ENCODE data around the gene LGALS4. TPM values are rescaled to one million over a fixed set of nuclear protein-coding genes. Genes with fewer than 3 reads are reported as not detected.
"Not testable (repeated sequence)": the region's sequence is repeated elsewhere in the genome, so short reads cannot be mapped to it uniquely, and the experiment has no call there.

The LGALS4 gene
- total and polyA plus RNA-seq, 5 donors from 2014 or later = 0.10 to 2.1 TPM; not detected in 3

DNA sequence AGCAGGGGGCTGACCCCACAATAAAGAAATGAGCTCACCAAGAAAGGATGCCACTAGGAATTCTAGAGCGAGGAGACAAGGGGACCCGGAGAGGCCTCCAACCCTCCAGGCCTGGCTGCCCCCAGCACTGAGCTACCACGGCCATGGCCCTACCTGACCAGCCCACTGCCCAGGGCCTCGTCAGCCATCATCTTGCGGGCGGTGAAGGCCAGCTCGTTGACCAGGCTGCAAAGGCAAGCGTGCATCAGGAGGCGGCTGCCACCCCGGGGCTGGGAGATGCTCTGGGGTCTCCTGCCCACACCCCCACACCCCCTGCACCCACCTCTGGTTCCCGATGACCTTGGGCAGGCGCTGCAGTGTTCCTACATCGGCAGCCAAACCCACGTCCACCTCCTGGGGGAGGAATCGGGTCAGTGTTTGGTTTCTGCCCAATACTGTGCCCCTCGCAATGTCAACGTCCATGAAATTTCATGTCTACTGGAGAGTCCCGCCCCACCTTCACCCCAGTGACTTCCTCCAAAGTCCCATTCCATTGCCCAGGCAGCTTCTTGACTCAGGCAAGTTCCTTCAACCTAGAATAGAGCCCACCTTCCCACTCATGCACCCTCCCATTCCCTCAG, 3.5 kb upstream of the LGALS4 start:
- H3K4me3 Mint-ChIP-seq = no peak overlapping the region
- H3K4me1 ChIP-seq (ENCODE audit: control insufficient read depth, insufficient read depth, low read length, poor library complexity, severe bottlenecking) = no peaks in the 10 kb centered on the region
- H3K4me3 ChIP-seq (ENCODE audit: low read depth, low read length) = no peak overlapping the region
- no peaks in the 10 kb centered on the region for H3K27me3 Mint-ChIP-seq
- H3K27me3 ChIP-seq (ENCODE audit: control insufficient read depth, insufficient read depth, low read length) = no peaks in the 10 kb centered on the region
- H3K27ac Mint-ChIP-seq = no peak overlapping the region
- H3K9me3 ChIP-seq (ENCODE audit: control insufficient read depth in 2 of 2, low read length in 2 of 2) = no peaks in the 10 kb centered on the region
- no peak for DNase-seq
- peaks cover 43% of the 10 kb centered on the region for H3K36me3 ChIP-seq (ENCODE audit: control insufficient read depth, insufficient read depth, low read length)
- H3K36me3 Mint-ChIP-seq = peaks cover 16% of the 10 kb centered on the region
- H3K27ac ChIP-seq (ENCODE audit: insufficient read depth, low read length, poor library complexity, severe bottlenecking) = no peak overlapping the region
- H3K4me1 Mint-ChIP-seq = peaks cover 0 to 10% (median 4%) of the 10 kb centered on the region in 4 donors
- no peak for ATAC-seq (ENCODE audit: low read depth in 2 of 2)
- H3K9me3 Mint-ChIP-seq = no peaks in the 10 kb centered on the region

DNA sequence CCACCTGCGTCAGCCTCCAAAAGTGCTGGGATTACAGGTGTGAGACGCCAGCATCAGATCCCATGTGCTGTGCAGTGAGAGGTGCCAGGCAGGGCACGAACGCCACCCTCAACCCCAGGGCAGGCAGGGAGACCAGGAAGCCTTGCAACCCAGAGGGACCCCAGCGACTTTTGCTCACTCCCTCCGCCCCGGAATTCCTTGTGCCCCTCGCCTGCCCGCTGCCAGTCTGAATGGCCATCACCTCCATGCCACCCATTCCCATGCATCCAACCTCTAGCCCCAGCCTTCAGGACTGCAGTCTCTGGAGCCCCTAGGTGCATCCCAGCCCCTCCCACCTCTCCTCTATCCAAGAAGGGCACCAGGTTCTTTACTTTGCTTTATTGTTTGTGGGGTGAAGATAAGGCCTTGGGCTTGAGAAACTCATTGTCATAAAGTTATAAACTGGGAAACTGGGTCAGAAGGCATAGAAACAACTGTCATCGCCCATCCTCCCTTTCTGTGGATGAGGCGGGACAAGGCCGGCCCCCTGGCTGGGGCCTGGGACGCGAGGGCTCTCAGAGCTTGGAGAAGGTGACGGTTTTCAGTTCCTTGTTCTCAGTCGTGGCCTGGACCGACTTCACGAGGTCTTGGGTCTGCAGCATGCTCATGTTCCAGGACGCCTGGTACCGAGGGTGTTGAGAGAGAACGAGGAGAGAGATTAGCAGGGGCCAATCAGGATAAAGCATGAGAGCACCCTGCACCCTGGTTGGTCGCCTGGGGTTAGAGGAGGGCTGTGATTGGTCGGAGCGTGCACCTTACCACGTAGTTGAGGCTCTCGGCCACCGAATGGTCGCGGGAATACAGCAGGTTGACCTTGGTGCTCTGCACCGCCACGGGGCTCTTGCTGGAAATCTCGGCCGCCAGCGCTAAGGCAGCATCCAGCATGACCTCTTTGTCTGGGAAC, 2.6 kb upstream of the LGALS4 start:
- DNase-seq (no peak), ATAC-seq (ENCODE audit: low read depth in 2 of 2) (no peak)
- Mint-ChIP-seq H3K9me3 (no peaks in the 10 kb centered on the region), H3K36me3 (peaks cover 12% of the 10 kb centered on the region), H3K27ac (no peak overlapping the region), H3K4me1 (peaks cover 0 to 5% (median 2%) of the 10 kb centered on the region in 4 donors), H3K4me3 (no peak overlapping the region), H3K27me3 (no peaks in the 10 kb centered on the region)
- Histone ChIP-seq H3K4me3 (ENCODE audit: low read depth, low read length) (no peak overlapping the region), H3K27ac (ENCODE audit: insufficient read depth, low read length, poor library complexity, severe bottlenecking) (no peak overlapping the region), H3K27me3 (ENCODE audit: control insufficient read depth, insufficient read depth, low read length) (no peaks in the 10 kb centered on the region), H3K4me1 (ENCODE audit: control insufficient read depth, insufficient read depth, low read length, poor library complexity, severe bottlenecking) (no peaks in the 10 kb centered on the region), H3K36me3 (ENCODE audit: control insufficient read depth, insufficient read depth, low read length) (peaks cover 38% of the 10 kb centered on the region), H3K9me3 (ENCODE audit: control insufficient read depth in 2 of 2, low read length in 2 of 2) (no peaks in the 10 kb centered on the region)

GRCh38 chr19:38813932-38814331, 1.2 kb upstream of the LGALS4 start:
- H3K4me3 Mint-ChIP-seq; H3K9me3 ChIP-seq (ENCODE audit: control insufficient read depth in 2 of 2, low read length in 2 of 2); H3K4me1 Mint-ChIP-seq; ATAC-seq (ENCODE audit: low read depth in 2 of 2); H3K27me3 Mint-ChIP-seq; H3K4me3 ChIP-seq (ENCODE audit: low read depth, low read length); H3K27ac ChIP-seq (ENCODE audit: insufficient read depth, low read length, poor library complexity, severe bottlenecking); H3K4me1 ChIP-seq (ENCODE audit: control insufficient read depth, insufficient read depth, low read length, poor library complexity, severe bottlenecking); H3K27me3 ChIP-seq (ENCODE audit: control insufficient read depth, insufficient read depth, low read length); DNase-seq; H3K9me3 Mint-ChIP-seq: not testable (repeated sequence)
- Mint-ChIP-seq H3K36me3 (peaks cover 14% of the 10 kb centered on the region), H3K27ac (peak overlapping the region in 1 of 3 donors; percentile 48)
- H3K36me3 ChIP-seq (ENCODE audit: control insufficient read depth, insufficient read depth, low read length) = peaks cover 33% of the 10 kb centered on the region

GRCh38 chr19:38813323-38813722, 578 bp upstream of the LGALS4 start:
- Histone ChIP-seq H3K27me3 (ENCODE audit: control insufficient read depth, insufficient read depth, low read length) (no peaks in the 10 kb centered on the region), H3K36me3 (ENCODE audit: control insufficient read depth, insufficient read depth, low read length) (peaks cover 33% of the 10 kb centered on the region), H3K4me1 (ENCODE audit: control insufficient read depth, insufficient read depth, low read length, poor library complexity, severe bottlenecking) (no peaks in the 10 kb centered on the region), H3K9me3 (ENCODE audit: control insufficient read depth in 2 of 2, low read length in 2 of 2) (no peaks in the 10 kb centered on the region), H3K27ac (ENCODE audit: insufficient read depth, low read length, poor library complexity, severe bottlenecking) (no peak overlapping the region), H3K4me3 (ENCODE audit: low read depth, low read length) (no peak overlapping the region)
- Mint-ChIP-seq H3K36me3 (peaks cover 14% of the 10 kb centered on the region), H3K4me1 (no peaks in the 10 kb centered on the region), H3K27ac (no peak overlapping the region), H3K9me3 (no peaks in the 10 kb centered on the region), H3K27me3 (no peaks in the 10 kb centered on the region), H3K4me3 (peak overlapping the region in 1 of 4 donors; percentile 15)
- ATAC-seq (ENCODE audit: low read depth in 2 of 2) (no peak), DNase-seq (no peak)

DNA sequence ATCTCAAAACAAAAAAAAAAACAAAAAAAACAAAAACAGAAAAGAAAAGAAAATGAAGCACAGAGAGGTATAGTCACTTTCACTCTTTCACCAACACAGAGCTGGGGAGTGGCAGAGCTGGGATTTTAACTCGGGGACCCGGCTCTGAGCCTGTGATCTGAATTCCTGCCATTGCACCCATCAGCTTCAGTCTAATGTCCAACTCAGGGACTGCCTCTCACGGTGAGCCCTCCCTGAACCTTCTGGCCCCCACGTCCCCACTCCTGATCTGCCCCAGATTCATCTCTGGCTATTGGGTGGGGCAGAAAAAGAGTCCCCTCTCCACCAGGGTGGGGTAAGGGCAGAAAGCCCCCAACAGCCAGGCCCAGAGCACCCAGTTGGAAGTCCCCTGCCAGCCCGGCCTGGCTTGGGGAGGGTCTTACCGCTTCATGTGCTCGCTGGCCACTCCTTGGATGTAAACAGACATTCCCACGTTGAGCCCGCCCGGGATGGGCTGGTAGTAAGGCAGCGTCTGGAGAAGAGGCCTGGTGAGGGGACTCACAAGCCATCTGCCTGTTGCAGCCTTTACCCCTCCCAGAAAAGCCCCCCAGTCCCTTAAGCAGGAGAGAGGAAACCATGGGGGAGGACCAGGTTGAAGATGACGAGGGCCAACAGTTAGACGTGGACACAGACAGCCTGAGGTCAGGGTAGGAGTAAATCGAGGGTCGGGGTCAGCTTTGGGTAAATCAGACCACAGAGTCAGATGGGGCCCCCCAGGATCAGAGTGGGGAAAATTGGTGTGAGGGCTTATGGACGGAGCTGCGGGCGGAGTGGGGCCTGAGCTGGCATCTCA, 520 bp downstream of the LGALS4 start:
- peaks cover 16% of the 10 kb centered on the region for H3K36me3 Mint-ChIP-seq
- no peak overlapping the region for H3K27ac ChIP-seq (ENCODE audit: insufficient read depth, low read length, poor library complexity, severe bottlenecking)
- no peaks in the 10 kb centered on the region for H3K27me3 ChIP-seq (ENCODE audit: control insufficient read depth, insufficient read depth, low read length)
- no peaks in the 10 kb centered on the region for H3K9me3 Mint-ChIP-seq
- H3K36me3 ChIP-seq (ENCODE audit: control insufficient read depth, insufficient read depth, low read length) = peaks cover 25% of the 10 kb centered on the region
- H3K4me3 ChIP-seq (ENCODE audit: low read depth, low read length) = no peak overlapping the region
- no peak overlapping the region for H3K4me3 Mint-ChIP-seq
- ATAC-seq (ENCODE audit: low read depth in 2 of 2) (no peak), DNase-seq (no peak)
- H3K4me1 ChIP-seq (ENCODE audit: control insufficient read depth, insufficient read depth, low read length, poor library complexity, severe bottlenecking) = no peaks in the 10 kb centered on the region
- H3K27me3 Mint-ChIP-seq = no peaks in the 10 kb centered on the region
- peak overlapping the region in 2 of 3 donors; percentile 55 to 91 for H3K27ac Mint-ChIP-seq
- no peaks in the 10 kb centered on the region for H3K9me3 ChIP-seq (ENCODE audit: control insufficient read depth in 2 of 2, low read length in 2 of 2)
- H3K4me1 Mint-ChIP-seq = no peaks in the 10 kb centered on the region

- ATAC-seq (ENCODE audit: low read depth in 2 of 2) = no peak
- H3K36me3 Mint-ChIP-seq = peaks cover 10% of the 10 kb centered on the region
- no peak for DNase-seq
- Histone ChIP-seq H3K27me3 (ENCODE audit: control insufficient read depth, insufficient read depth, low read length) (no peaks in the 10 kb centered on the region), H3K4me3 (ENCODE audit: low read depth, low read length) (no peak overlapping the region), H3K27ac (ENCODE audit: insufficient read depth, low read length, poor library complexity, severe bottlenecking) (no peak overlapping the region), H3K4me1 (ENCODE audit: control insufficient read depth, insufficient read depth, low read length, poor library complexity, severe bottlenecking) (no peaks in the 10 kb centered on the region), H3K9me3 (ENCODE audit: control insufficient read depth in 2 of 2, low read length in 2 of 2) (no peaks in the 10 kb centered on the region), H3K36me3 (ENCODE audit: control insufficient read depth, insufficient read depth, low read length) (no peaks in the 10 kb centered on the region)
- H3K4me3 Mint-ChIP-seq = no peak overlapping the region
- no peaks in the 10 kb centered on the region for H3K9me3 Mint-ChIP-seq
- H3K4me1 Mint-ChIP-seq = peaks cover 0 to 7% (median 5%) of the 10 kb centered on the region in 4 donors
- H3K27me3 Mint-ChIP-seq = no peaks in the 10 kb centered on the region
- H3K27ac Mint-ChIP-seq = peak overlapping the region in 1 of 3 donors; percentile 59
Observed at GRCh38 chr19:38809592-38810252, 3.0 kb downstream of the LGALS4 start.

GRCh38 chr19:38808741-38809140, 4.0 kb downstream of the LGALS4 start:
- DNase-seq = no peak
- Histone ChIP-seq H3K27me3 (ENCODE audit: control insufficient read depth, insufficient read depth, low read length) (no peaks in the 10 kb centered on the region), H3K4me3 (ENCODE audit: low read depth, low read length) (no peak overlapping the region), H3K36me3 (ENCODE audit: control insufficient read depth, insufficient read depth, low read length) (no peaks in the 10 kb centered on the region), H3K27ac (ENCODE audit: insufficient read depth, low read length, poor library complexity, severe bottlenecking) (no peak overlapping the region), H3K9me3 (ENCODE audit: control insufficient read depth in 2 of 2, low read length in 2 of 2) (no peaks in the 10 kb centered on the region), H3K4me1 (ENCODE audit: control insufficient read depth, insufficient read depth, low read length, poor library complexity, severe bottlenecking) (no peaks in the 10 kb centered on the region)
- Mint-ChIP-seq H3K27me3 (no peaks in the 10 kb centered on the region), H3K9me3 (no peaks in the 10 kb centered on the region), H3K27ac (no peak overlapping the region), H3K36me3 (peaks cover 10% of the 10 kb centered on the region), H3K4me3 (no peak overlapping the region), H3K4me1 (peaks cover 0 to 9% (median 5%) of the 10 kb centered on the region in 4 donors)
- no peak for ATAC-seq (ENCODE audit: low read depth in 2 of 2)
